Measurements from ENCODE around the gene ZP3.
A peak's percentile ranks its signal among the peaks of the same experiment; 100 is the strongest.
"Not testable (repeated sequence)": the region's sequence is repeated elsewhere in the genome, so short reads cannot be mapped to it uniquely, and the experiment has no call there.

The ZP3 gene

GRCh38 chr7:76430836-76431235 is 6.1 kb downstream of the ZP3 start:
- no peak for DNase-seq (ENCODE audit: low read depth)
- TF ChIP-seq CTCF (IDR thresholded peaks at IDR 0.05; ENCODE audit: low read depth, low read length, missing control alignments) = no peak
- no peak overlapping the region for H3K4me3 ChIP-seq (ENCODE audit: low read depth, low read length)

- not testable (repeated sequence) for H3K4me3 ChIP-seq (ENCODE audit: low read depth, low read length)
- peak; percentile 57 for DNase-seq (ENCODE audit: low read depth)
- TF ChIP-seq CTCF (IDR thresholded peaks at IDR 0.05; ENCODE audit: low read depth, low read length, missing control alignments) = peak; percentile 64
These were observed 13.1 kb downstream of the ZP3 start for GRCh38 chr7:76437873-76438272.

GRCh38 chr7:76439120-76439888 is 14.6 kb downstream of the ZP3 start:
- not testable (repeated sequence) for H3K4me3 ChIP-seq (ENCODE audit: low read depth, low read length); DNase-seq (ENCODE audit: low read depth)

GRCh38 chr7:76440404-76440803 is 15.7 kb downstream of the ZP3 start:
- not testable (repeated sequence) for DNase-seq (ENCODE audit: low read depth); H3K4me3 ChIP-seq (ENCODE audit: low read depth, low read length)

GRCh38 chr7:76441792-76442191 is 17.0 kb downstream of the ZP3 start:
- H3K4me3 ChIP-seq (ENCODE audit: low read depth, low read length); DNase-seq (ENCODE audit: low read depth): not testable (repeated sequence)

- not testable (repeated sequence) for H3K4me3 ChIP-seq (ENCODE audit: low read depth, low read length); DNase-seq (ENCODE audit: low read depth)
These were observed 18.1 kb downstream of the ZP3 start for GRCh38 chr7:76442664-76443446.

GRCh38 chr7:76443846-76444245 is 19.1 kb downstream of the ZP3 start:
- not testable (repeated sequence) for DNase-seq (ENCODE audit: low read depth); H3K4me3 ChIP-seq (ENCODE audit: low read depth, low read length)

- not testable (repeated sequence) for H3K4me3 ChIP-seq (ENCODE audit: low read depth, low read length)
- peak; percentile 13 for DNase-seq (ENCODE audit: low read depth)
These were observed 20.8 kb downstream of the ZP3 start for GRCh38 chr7:76445577-76446008.

GRCh38 chr7:76457017-76457416 is 32.3 kb downstream of the ZP3 start:
- not testable (repeated sequence) for DNase-seq (ENCODE audit: low read depth)

GRCh38 chr7:76458504-76458903 is 33.8 kb downstream of the ZP3 start:
- not testable (repeated sequence) for DNase-seq (ENCODE audit: low read depth)

More at GRCh38 chr7:76457017-76457416, 32.3 kb downstream of the ZP3 start:
- not testable (repeated sequence) for H3K4me3 ChIP-seq (ENCODE audit: low read depth, low read length)

GRCh38 chr7:76460767-76461166 is 36.0 kb downstream of the ZP3 start:
- not testable (repeated sequence) for H3K4me3 ChIP-seq (ENCODE audit: low read depth, low read length); DNase-seq (ENCODE audit: low read depth)

More at GRCh38 chr7:76458504-76458903, 33.8 kb downstream of the ZP3 start:
- not testable (repeated sequence) for H3K4me3 ChIP-seq (ENCODE audit: low read depth, low read length)

GRCh38 chr7:76461464-76462101 is 36.8 kb downstream of the ZP3 start, which contains the start of gene DTX2:
TSS of gene DTX2 (plus strand) at chr7:76461709. CDS start at chr7:76480510, 18,801 bp downstream.
- DNase-seq (ENCODE audit: low read depth) = not testable (repeated sequence)
- H3K4me3 ChIP-seq (ENCODE audit: low read depth, low read length) = peak within 1 kb of the TSS; percentile 50

- H3K4me3 ChIP-seq (ENCODE audit: low read depth, low read length); DNase-seq (ENCODE audit: low read depth): not testable (repeated sequence)
These were observed 37.6 kb downstream of the ZP3 start for GRCh38 chr7:76462271-76462882.

GRCh38 chr7:76464959-76465358 is 40.2 kb downstream of the ZP3 start:
- H3K4me3 ChIP-seq (ENCODE audit: low read depth, low read length); DNase-seq (ENCODE audit: low read depth): not testable (repeated sequence)

GRCh38 chr7:76465950-76466349 is 41.2 kb downstream of the ZP3 start:
- not testable (repeated sequence) for H3K4me3 ChIP-seq (ENCODE audit: low read depth, low read length); DNase-seq (ENCODE audit: low read depth)
